Dermis lymphatic vessel endothelial cell (primary cell): ENCODE measurements around the gene PLEKHG4B. TPM values are rescaled to one million over a fixed set of nuclear protein-coding genes. Genes with fewer than 3 reads are reported as not detected.

Source experiments
- total RNA-seq: library from RNA; depleted of rRNA; stranded (reverse); fragments of >200 nt; gene quantifications from 2 replicates; pipeline ENCODE4 v1.2.1, GENCODE V29; 2014

Gene PLEKHG4B, protein sequence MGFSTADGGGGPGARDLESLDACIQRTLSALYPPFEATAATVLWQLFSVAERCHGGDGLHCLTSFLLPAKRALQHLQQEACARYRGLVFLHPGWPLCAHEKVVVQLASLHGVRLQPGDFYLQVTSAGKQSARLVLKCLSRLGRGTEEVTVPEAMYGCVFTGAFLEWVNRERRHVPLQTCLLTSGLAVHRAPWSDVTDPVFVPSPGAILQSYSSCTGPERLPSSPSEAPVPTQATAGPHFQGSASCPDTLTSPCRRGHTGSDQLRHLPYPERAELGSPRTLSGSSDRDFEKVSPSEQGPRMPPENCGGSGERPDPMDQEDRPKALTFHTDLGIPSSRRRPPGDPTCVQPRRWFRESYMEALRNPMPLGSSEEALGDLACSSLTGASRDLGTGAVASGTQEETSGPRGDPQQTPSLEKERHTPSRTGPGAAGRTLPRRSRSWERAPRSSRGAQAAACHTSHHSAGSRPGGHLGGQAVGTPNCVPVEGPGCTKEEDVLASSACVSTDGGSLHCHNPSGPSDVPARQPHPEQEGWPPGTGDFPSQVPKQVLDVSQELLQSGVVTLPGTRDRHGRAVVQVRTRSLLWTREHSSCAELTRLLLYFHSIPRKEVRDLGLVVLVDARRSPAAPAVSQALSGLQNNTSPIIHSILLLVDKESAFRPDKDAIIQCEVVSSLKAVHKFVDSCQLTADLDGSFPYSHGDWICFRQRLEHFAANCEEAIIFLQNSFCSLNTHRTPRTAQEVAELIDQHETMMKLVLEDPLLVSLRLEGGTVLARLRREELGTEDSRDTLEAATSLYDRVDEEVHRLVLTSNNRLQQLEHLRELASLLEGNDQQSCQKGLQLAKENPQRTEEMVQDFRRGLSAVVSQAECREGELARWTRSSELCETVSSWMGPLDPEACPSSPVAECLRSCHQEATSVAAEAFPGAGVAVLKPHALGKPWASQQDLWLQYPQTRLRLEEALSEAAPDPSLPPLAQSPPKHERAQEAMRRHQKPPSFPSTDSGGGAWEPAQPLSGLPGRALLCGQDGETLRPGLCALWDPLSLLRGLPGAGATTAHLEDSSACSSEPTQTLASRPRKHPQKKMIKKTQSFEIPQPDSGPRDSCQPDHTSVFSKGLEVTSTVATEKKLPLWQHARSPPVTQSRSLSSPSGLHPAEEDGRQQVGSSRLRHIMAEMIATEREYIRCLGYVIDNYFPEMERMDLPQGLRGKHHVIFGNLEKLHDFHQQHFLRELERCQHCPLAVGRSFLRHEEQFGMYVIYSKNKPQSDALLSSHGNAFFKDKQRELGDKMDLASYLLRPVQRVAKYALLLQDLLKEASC (N-terminal part only)
- total RNA-seq = under 0.01 and 0.11 TPM in 2 replicates

DNA sequence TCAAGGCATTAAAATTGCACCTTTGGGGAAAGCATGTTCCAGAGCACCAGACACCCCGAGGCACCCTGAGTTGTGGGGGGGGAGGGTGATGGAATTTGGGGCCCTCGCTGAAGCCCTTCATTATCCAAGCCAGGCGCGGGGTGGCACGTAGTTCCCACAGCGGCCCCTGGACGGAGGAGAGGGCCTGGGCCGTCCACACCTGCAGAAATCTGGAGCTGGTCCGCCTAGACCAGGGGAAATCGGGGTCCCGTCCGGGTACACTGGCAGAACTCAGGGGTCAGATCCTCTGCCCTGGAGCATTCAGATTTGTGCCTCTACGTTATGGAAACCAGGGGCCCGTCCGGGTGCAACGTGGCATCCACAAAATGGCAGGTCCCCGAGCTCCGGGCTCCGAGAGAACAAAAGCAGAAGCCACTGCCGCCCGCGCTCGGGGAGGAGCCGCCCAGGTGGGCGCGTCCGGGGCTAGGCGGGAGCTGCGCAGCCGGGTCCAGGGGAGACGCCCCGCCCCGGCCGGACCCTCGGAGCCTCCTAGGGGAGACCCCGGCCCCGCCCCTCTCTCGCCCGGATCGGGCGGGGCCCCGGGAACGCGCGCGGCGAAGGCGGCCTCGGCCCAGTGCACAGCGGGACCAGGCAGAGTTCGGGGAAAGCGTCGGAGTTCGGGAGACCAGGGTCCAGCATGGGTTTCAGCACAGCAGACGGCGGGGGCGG, at the start of gene PLEKHG4B:
Gene PLEKHG4B, plus strand, starts transcription at position 613 of the 708 bp plus-strand sequence. Its CDS starts 64 bp downstream, at position 677.

DNA sequence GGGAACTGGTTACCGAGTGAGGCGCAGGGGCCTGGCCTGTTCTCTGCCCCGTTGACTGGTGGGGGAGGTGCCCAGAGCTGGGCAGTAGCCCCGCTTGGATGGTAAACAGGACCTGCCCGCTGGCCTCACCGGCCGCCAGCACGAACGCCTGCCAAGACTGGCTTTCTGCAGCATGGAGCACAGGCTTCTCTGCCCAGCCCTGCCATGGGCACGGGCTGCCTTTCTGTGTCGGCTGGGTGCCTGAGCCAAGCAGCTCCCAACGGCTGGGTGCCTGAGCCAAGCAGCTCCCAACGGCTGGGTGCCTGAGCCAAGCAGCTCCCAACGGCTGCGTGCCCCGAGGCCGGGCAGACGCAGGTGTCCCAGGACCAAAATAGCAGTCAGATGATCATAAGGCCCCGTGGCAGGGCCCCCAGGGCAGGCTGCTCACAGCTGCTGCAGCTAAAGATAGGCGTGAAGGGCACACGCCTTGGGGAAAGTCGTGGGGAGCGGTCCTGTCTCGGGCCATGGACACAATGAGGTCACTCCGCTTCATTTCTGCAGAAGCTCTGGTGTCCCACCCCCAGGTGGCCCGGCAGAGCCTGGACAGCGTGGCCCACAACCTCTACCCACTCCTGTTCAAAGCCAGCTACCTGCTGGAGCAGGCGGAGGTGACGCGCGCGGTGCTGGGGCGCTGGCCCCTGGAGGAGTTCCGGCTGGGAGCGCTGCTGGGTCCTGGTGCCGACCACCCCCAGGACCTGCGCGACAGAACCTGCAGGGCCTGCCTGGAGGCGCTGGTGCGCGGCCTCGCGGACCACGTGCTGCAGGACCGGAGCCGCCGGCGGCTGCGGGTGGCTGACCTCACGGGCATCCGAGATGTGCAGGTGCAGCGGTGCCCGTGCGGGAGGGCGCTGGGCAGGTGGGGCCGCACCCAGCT, 99.3 kb downstream of the PLEKHG4B start, which contains the start of gene LRRC14B:
Gene LRRC14B, plus strand, starts transcription at position 460 of the 913 bp plus-strand sequence. Its CDS starts 44 bp downstream, at position 504.

DNA sequence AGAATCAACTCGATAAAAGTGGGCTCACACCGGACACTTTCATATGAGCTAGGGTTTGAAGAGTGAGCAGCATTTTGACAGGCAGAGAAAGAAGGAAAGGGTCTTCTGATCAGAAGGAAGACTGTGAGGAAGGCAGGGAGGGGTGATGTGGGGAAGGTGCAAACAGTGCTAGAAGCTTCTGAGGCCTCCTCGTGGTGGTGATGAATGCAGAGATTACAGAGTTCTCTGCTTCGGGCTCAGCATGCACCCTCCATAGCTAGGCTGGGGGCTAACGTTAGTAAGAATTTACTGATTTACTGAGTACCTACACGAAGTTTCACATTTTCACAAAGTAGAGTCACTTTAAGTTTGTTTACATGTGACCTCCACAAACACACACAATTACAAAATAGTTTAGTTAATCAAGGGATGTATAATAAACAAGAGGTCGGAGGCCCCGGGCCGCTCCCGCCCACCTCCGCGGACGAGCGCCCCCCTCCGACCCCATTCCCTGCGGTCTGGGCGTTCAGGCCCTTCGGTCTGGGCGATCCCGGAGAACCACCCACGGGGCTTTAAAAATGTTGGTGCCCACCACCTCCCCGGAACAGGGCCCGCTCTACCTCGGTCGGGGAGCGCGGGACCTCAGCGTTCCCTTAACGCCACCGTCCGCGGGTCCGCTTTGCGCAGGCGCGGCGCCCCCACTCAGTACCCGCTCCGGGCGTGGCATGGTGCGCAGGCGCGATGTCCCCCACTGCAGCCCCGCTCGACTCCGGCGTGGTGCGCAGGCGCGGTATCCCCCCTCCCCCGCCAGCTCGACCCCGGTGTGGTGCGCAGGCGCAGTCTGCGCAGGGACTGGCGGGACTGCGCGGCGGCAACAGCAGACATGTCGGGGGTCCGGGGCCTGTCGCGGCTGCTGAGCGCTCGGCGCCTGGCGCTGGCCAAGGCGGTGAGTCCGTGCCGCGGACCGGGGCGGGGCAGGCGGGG, 125.8 kb downstream of the PLEKHG4B start, which contains the start of the genes CCDC127 and SDHA:
Gene CCDC127, minus strand, starts transcription at position 660 of the 963 bp plus-strand sequence. CDS start 1,304 bp downstream, outside the sequence.
Gene SDHA, plus strand, starts transcription at position 827 of the 963 bp plus-strand sequence. Its CDS starts 36 bp downstream, at position 863.

Other genes starting within 250 kb of the PLEKHG4B start
- gene LRRC14B, start 99.3 kb downstream of the PLEKHG4B start, total RNA-seq = not detected in 2 replicates
- gene CCDC127, start 126.0 kb downstream of the PLEKHG4B start, total RNA-seq = 4.9 and 6.2 TPM in 2 replicates
- gene SDHA, start 126.2 kb downstream of the PLEKHG4B start, total RNA-seq = 109 TPM in 2 replicates
- gene PDCD6, start 179.5 kb downstream of the PLEKHG4B start, total RNA-seq = 115 and 124 TPM in 2 replicates
- 2.0 and 2.9 TPM in 2 replicates for gene AHRR, start 229.5 kb downstream of the PLEKHG4B start, total RNA-seq